ENCODE data around the gene REXO1. TPM values are rescaled to one million over a fixed set of nuclear protein-coding genes. Genes with fewer than 3 reads are reported as not detected.

The REXO1 gene
- total and polyA plus RNA-seq, 9 of the 15 experiments (the other 6 are each of a cell fraction or from before 2014, with no cell fraction given) = 0.04 to 63.3 (median 15.8) TPM

GRCh38 chr19:1847684-1848398 lies 442 bp downstream of the REXO1 start (continued):
- TF ChIP-seq, protein P1, sequence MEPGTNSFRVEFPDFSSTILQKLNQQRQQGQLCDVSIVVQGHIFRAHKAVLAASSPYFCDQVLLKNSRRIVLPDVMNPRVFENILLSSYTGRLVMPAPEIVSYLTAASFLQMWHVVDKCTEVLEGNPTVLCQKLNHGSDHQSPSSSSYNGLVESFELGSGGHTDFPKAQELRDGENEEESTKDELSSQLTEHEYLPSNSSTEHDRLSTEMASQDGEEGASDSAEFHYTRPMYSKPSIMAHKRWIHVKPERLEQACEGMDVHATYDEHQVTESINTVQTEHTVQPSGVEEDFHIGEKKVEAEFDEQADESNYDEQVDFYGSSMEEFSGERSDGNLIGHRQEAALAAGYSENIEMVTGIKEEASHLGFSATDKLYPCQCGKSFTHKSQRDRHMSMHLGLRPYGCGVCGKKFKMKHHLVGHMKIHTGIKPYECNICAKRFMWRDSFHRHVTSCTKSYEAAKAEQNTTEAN (CRISPR knock-in tag; IDR thresholded peaks at IDR 0.05) = 0 out of 2 replicates have a peak, but pooled peaks have one; percentile 59
- TF ChIP-seq HDAC1 (IDR thresholded peaks at IDR 0.05) (peak in 1 of 2 experiments; percentile 53; a peak in 1 of 4 replicates), ZNF212 (CRISPR knock-in tag; IDR thresholded peaks at IDR 0.05) (no peak), MYC (IDR thresholded peaks at IDR 0.05; ENCODE audit: low read depth, low read length) (peak; percentile 23; the same call in 1 of the 2 replicates), MYC (CRISPR knock-in tag; IDR thresholded peaks at IDR 0.05; ENCODE audit: borderline replicate concordance, low read depth) (peak; percentile 30; the same call in 1 of the 2 replicates), FOXP1 (CRISPR knock-in tag; IDR thresholded peaks at IDR 0.05) (0 out of 2 replicates have a peak, but pooled peaks have one; percentile 45), HNRNPLL (IDR thresholded peaks at IDR 0.05; ENCODE audit: low read depth, low read length, poor library complexity, severe bottlenecking) (peak; percentile 6), ZBTB33 (CRISPR knock-in tag; IDR thresholded peaks at IDR 0.05) (0 out of 2 replicates have a peak, but pooled peaks have one; percentile 33), ZNF764 (CRISPR knock-in tag; IDR thresholded peaks at IDR 0.05; ENCODE audit: low read depth) (0 out of 2 replicates have a peak, but pooled peaks have one; percentile 13), SPI1 (IDR thresholded peaks at IDR 0.05; ENCODE audit: borderline replicate concordance, low read depth, low read length) (0 out of 2 replicates have a peak, but pooled peaks have one; percentile 6), CBFA2T2 (conservative IDR thresholded peaks at IDR 0.05) (no peak), TAF1 (IDR thresholded peaks at IDR 0.05; ENCODE audit: control insufficient read depth, extremely low read depth, insufficient read depth, low read length, severe bottlenecking) (peak; percentile 6), ZNF76 (CRISPR knock-in tag; IDR thresholded peaks at IDR 0.05; ENCODE audit: borderline replicate concordance) (no peak), ATF1 (CRISPR knock-in tag; IDR thresholded peaks at IDR 0.05) (no peak), ATF1 (tag; IDR thresholded peaks at IDR 0.05) (peak; percentile 61; the same call in 1 of the 2 replicates), JUN (IDR thresholded peaks at IDR 0.05; ENCODE audit: borderline replicate concordance, low read depth, low read length) (no peak), JUN (CRISPR knock-in tag; IDR thresholded peaks at IDR 0.05; ENCODE audit: borderline replicate concordance) (0 out of 2 replicates have a peak, but pooled peaks have one; percentile 53), GABPA (tag; conservative IDR thresholded peaks at IDR 0.05; ENCODE audit: low read depth) (peak; percentile 82; the same call in 1 of the 2 replicates), NFYB (IDR thresholded peaks at IDR 0.05; ENCODE audit: extremely low read depth, insufficient read length) (peak; percentile 56), HDAC2 (IDR thresholded peaks at IDR 0.05) (0 out of 2 replicates have a peak, but pooled peaks have one; percentile 19), KAT2B (IDR thresholded peaks at IDR 0.05; ENCODE audit: low read depth, low read length) (no peak), KDM2B (CRISPR knock-in tag; IDR thresholded peaks at IDR 0.05) (0 out of 2 replicates have a peak, but pooled peaks have one; percentile 33)
- TF ChIP-seq, protein P2, sequence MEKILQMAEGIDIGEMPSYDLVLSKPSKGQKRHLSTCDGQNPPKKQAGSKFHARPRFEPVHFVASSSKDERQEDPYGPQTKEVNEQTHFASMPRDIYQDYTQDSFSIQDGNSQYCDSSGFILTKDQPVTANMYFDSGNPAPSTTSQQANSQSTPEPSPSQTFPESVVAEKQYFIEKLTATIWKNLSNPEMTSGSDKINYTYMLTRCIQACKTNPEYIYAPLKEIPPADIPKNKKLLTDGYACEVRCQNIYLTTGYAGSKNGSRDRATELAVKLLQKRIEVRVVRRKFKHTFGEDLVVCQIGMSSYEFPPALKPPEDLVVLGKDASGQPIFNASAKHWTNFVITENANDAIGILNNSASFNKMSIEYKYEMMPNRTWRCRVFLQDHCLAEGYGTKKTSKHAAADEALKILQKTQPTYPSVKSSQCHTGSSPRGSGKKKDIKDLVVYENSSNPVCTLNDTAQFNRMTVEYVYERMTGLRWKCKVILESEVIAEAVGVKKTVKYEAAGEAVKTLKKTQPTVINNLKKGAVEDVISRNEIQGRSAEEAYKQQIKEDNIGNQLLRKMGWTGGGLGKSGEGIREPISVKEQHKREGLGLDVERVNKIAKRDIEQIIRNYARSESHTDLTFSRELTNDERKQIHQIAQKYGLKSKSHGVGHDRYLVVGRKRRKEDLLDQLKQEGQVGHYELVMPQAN (IDR thresholded peaks at IDR 0.05; ENCODE audit: borderline replicate concordance) = peak; percentile 76; the same call in 1 of the 2 replicates

All from K562 (cell line).